GM21528 (cell line): ENCODE data around the gene CFAP97D2.
"Not testable (repeated sequence)": the region's sequence is repeated elsewhere in the genome, so short reads cannot be mapped to it uniquely, and the experiment has no call there.

Experiments used
- ATAC-seq: cut with Tn5 transposase; IDR thresholded peaks from one replicate; pipeline ENCODE4 v1.9.1; 2021; ENCODE audit warnings: mild to moderate bottlenecking, moderate library complexity; ENCODE audit not compliant: unreplicated experiment, low FRiP score

The CFAP97D2 gene

GRCh38 chr13:114155926-114156883 lies 22.9 kb upstream of the CFAP97D2 start:
- no peak for ATAC-seq

DNA sequence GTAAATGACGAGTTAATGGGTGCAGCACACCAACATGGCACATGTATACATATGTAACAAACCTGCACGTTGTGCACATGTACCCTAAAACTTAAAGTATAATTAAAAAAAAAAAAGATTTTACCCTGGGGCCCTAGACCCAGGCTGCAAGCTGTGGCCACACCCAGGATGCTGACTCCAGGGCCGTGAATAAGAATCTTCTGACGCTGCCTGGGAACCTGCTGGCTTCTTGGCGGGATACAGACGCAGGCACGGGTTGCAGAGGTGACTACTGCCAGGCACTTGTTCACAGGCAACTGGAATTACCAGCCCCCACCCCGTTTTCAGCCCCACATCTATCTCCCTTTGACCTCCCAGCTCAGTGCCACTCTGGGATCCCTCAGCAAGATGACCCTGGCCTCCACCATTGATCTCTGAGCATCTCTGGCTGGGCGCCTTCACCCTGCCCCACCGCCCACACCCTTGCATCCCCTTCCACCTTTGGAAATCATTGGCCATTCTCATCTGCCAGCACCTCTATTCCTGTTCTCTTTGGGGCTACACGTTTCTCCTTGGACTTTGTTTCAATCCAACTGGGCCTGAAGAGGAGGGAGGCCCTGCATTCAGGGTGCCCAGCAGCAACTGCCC lies 21.1 kb upstream of the CFAP97D2 start:
- no peak for ATAC-seq

- not testable (repeated sequence) for ATAC-seq
Observed at GRCh38 chr13:114158869-114159666, 20.0 kb upstream of the CFAP97D2 start.

GRCh38 chr13:114161028-114161556 lies 18.0 kb upstream of the CFAP97D2 start:
- ATAC-seq: no peak

GRCh38 chr13:114161644-114162532 lies 17.2 kb upstream of the CFAP97D2 start:
- ATAC-seq: no peak

DNA sequence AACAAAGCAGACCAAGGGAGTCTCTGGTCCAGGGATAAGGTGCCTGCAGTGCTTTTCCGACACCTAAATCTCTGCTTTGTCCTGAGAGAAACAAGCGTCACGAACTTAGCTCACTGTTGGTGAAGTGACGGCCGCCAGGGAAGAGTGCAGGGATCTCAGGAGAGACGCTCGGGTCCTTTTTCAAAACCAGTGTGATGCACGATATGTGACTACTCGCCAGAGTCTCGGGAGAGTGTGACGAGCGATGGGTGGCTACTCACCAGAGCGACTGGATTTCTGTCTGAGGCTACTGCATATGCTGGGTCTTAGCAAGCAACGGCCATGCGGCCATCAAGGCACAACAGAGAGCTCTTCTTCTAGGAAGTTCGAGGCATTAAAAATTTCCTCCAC lies 16.5 kb upstream of the CFAP97D2 start:
- no peak for ATAC-seq

GRCh38 chr13:114164053-114164452 lies 15.0 kb upstream of the CFAP97D2 start:
- no peak for ATAC-seq

- no peak for ATAC-seq
Observed at GRCh38 chr13:114164681-114165429, 14.2 kb upstream of the CFAP97D2 start.

- ATAC-seq: no peak
Observed at GRCh38 chr13:114166381-114167131, 12.5 kb upstream of the CFAP97D2 start.

- ATAC-seq: no peak
Observed at GRCh38 chr13:114167426-114167825, 11.6 kb upstream of the CFAP97D2 start.

DNA sequence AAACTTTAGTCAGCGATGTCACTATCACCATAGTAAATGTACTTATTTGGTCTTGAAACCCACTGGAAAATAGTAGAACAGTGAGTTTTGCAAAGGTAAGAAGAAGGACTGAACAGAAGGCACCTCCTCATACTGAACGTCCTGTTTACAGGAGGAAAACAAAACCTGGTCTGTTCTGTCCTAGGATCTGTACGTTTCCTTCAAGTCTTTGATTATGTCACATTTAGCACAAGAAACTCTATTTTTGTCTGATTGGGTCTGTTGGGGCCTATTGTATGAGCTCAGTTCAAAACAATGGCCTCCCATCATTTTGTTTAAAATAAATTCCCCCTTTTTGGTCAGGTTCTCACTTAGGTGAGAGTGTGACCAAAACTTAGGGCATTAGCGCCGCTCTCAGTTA lies 11.2 kb upstream of the CFAP97D2 start:
- no peak for ATAC-seq

GRCh38 chr13:114173272-114173671 lies 5.8 kb upstream of the CFAP97D2 start:
- no peak for ATAC-seq

GRCh38 chr13:114173745-114174144 lies 5.3 kb upstream of the CFAP97D2 start:
- no peak for ATAC-seq

GRCh38 chr13:114174529-114174961 lies 4.5 kb upstream of the CFAP97D2 start:
- no peak for ATAC-seq

DNA sequence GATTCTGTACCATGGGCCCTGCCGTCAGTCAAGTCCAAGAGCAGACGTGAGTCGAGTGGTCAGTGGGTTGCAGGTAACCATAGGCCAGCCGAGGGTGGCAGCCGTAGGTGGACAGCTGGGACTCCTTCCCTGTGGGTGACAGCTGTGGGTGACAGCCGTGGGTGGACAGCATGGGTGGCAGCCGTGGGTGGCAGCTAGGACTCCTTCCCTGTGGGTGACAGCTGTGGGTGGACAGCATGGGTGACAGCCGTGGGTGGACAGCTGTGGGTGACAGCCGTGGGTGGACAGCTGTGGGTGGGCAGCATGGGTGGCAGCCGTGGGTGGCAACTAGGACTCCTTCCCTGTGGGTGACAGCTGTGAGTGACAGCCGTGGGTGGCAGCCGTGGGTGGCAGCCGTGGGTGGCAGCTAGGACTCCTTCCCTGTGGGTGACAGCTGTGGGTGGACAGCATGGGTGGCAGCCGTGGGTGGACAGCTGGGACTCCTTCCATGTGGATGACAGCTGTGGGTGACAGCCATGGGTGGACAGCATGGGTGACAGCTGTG lies 2.6 kb upstream of the CFAP97D2 start:
- not testable (repeated sequence) for ATAC-seq

DNA sequence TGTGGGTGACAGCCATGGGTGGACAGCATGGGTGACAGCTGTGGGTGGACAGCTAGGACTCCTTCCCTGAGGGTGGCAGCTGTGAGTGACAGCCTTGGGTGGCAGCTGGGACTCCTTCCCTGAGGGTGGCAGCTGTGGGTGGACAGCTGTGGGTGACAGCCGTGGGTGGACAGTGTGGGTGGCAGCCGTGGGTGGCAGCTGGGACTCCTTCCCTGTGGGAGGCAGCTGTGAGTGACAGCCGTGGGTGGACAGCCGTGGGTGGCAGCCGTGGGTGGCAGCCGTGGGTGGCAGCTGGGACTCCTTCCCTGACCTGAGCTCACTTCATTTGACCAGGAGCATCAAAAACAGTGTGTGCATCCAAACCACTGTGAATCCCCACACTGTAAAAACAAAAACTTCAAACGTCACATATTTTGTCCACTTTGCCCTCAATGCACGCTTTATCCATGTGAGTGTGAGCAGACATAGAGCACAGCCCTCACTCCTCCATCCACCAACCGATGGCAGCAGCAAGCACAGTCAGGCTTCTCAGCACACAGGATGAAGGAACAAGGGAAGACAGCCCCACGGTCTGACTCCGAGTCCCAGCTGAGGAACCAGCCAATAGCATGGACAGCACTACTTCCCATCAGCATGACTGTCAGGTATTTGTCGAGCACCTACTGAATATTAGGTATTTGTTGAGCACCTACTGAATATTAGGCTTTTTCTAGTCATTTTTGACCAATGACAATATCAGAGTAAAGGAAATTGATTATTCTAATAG lies 1.6 kb upstream of the CFAP97D2 start:
- ATAC-seq: no peak
